Panc1 (cell line): Measurements from ENCODE around the gene MAGI1. TPM values are rescaled to one million over a fixed set of nuclear protein-coding genes. Genes with fewer than 3 reads are reported as not detected.

Source experiments
- ATAC-seq: fragments of 200-7000 bp; cut with Tn5 transposase; 2 replicates; pipeline ENCODE4 v1.9.1; 2020; ENCODE audit warnings: mild to moderate bottlenecking, moderate library complexity
- BruUV-seq: library from RNA; stranded (reverse); fragments of 400-500 nt; replicated peaks from 2 replicates; lab custom pipeline; 2021; lab: Mats Ljungman, UMichigan
- CTCF ChIA-PET: fragments of 300-600 bp; sonication (Branson Sonifier 250); formaldehyde crosslinking; loops from one replicate; lab custom pipeline; 2022; ENCODE audit warnings: antibody characterized with exemption; lab: Charles Lee
- POLR2A ChIA-PET: fragments of 300-600 bp; sonication (Branson Sonifier 250); formaldehyde crosslinking; loops from one replicate; lab custom pipeline; 2022; ENCODE audit warnings: antibody characterized with exemption; lab: Charles Lee
- DNase-seq: peaks from one replicate; pipeline ENCODE4 v3.0.0-alpha.2; 2010; ENCODE audit warnings: low read depth, low spot score
- H3K27ac ChIP-seq: 2 replicates; pipeline ENCODE4 v1.5.1; 2011; ENCODE audit warnings: mild to moderate bottlenecking, low read length, inconsistent platforms
- H3K27me3 ChIP-seq: fragments of 200-500 bp; sonication (Bioruptor generic); 2 replicates; pipeline ENCODE4 v1.6.0; 2014; ENCODE audit warnings: low read length, inconsistent platforms; ENCODE audit not compliant: control insufficient read depth, insufficient read depth
- H3K36me3 ChIP-seq: fragments of 200-500 bp; sonication (Bioruptor generic); 2 replicates; pipeline ENCODE4 v1.5.1; 2014; ENCODE audit warnings: inconsistent platforms, mild to moderate bottlenecking, low read length, moderate library complexity; ENCODE audit not compliant: control insufficient read depth, insufficient read depth
- H3K4me1 ChIP-seq: 2 replicates; pipeline ENCODE4 v1.5.1; 2011; ENCODE audit warnings: inconsistent platforms, mild to moderate bottlenecking, low read length, moderate library complexity; ENCODE audit not compliant: control insufficient read depth, insufficient read depth
- H3K4me3 ChIP-seq, 2 experiments: 2 replicates each; pipeline ENCODE4 v1.5.1; 2011 to 2012; ENCODE audit warnings: low read depth in 2 of 2, low read length in 2 of 2, mild to moderate bottlenecking in 2 of 2, inconsistent platforms in 1 of 2, moderate library complexity in 1 of 2
- H3K9me3 ChIP-seq: fragments of 200-500 bp; sonication (Bioruptor generic); 2 replicates; pipeline ENCODE4 v1.5.1; 2014; ENCODE audit warnings: low read depth, mild to moderate bottlenecking, inconsistent platforms, low read length, moderate library complexity; ENCODE audit not compliant: control insufficient read depth, insufficient read depth
- POLR2AphosphoS5 ChIP-seq: IDR thresholded peaks from 2 replicates; pipeline ENCODE4 v1.6.1; 2012; ENCODE audit warnings: mild to moderate bottlenecking, low read depth, low read length, moderate library complexity
- SIN3A ChIP-seq: IDR thresholded peaks from 2 replicates; pipeline ENCODE4 v1.6.1; 2012; ENCODE audit warnings: low read depth, mild to moderate bottlenecking, low read length, moderate library complexity, borderline replicate concordance; ENCODE audit not compliant: insufficient read depth
- TCF7L2 ChIP-seq: IDR thresholded peaks from 2 replicates; pipeline ENCODE4 v1.6.1; 2011; ENCODE audit warnings: mild to moderate bottlenecking, low read depth, low read length, inconsistent platforms
- in situ Hi-C: cut with HindIII; loops from 2 replicates; pipeline ENCODE4 v1.10.0; 2016; ENCODE audit warnings: low sequenced_read_pairs, low pct_unique_long_range_greater_than_20kb
- intact Hi-C: fragments of 100-400 bp; cut with micrococcal nuclease; formaldehyde crosslinking; loops from one replicate; pipeline ENCODE4 v1.10.0; 2022; ENCODE audit not compliant: unreplicated experiment
- total RNA-seq: library from RNA; stranded (reverse); gene quantifications from one replicate; pipeline ENCODE4 v1.2.1, GENCODE V29; 2021; ENCODE audit not compliant: unreplicated experiment
- TF ChIP-seq, protein P1 (sequence below): fragments of 450-650 bp; IDR thresholded peaks from 2 replicates; pipeline ENCODE4 v1.5.1; 2017; ENCODE audit warnings: mild to moderate bottlenecking
- TF ChIP-seq, protein P2 (sequence below), 2 experiments: IDR thresholded peaks; 2 replicates each; pipeline ENCODE4 v1.6.1; 2011 to 2012; ENCODE audit warnings: low read depth in 2 of 2, control low read depth in 1 of 2, low read length in 1 of 2, mild to moderate bottlenecking in 1 of 2, moderate library complexity in 1 of 2; ENCODE audit not compliant: insufficient read depth in 1 of 2

The MAGI1 gene
- total RNA-seq, 1 experiment from 2014 or later = 9.5 TPM

GRCh38 chr3:65483480-65483879 lies 555.2 kb downstream of the MAGI1 start:
- ChIA-PET CTCF (no interaction called here), POLR2A (no interaction called here)
- Histone ChIP-seq H3K4me1 (no peaks in the 10 kb centered on the region), H3K36me3 (no peaks in the 10 kb centered on the region), H3K27ac (no peak overlapping the region), H3K4me3 (no peak overlapping the region), H3K9me3 (no peaks in the 10 kb centered on the region), H3K27me3 (no peaks in the 10 kb centered on the region)
- TF ChIP-seq, protein P1, sequence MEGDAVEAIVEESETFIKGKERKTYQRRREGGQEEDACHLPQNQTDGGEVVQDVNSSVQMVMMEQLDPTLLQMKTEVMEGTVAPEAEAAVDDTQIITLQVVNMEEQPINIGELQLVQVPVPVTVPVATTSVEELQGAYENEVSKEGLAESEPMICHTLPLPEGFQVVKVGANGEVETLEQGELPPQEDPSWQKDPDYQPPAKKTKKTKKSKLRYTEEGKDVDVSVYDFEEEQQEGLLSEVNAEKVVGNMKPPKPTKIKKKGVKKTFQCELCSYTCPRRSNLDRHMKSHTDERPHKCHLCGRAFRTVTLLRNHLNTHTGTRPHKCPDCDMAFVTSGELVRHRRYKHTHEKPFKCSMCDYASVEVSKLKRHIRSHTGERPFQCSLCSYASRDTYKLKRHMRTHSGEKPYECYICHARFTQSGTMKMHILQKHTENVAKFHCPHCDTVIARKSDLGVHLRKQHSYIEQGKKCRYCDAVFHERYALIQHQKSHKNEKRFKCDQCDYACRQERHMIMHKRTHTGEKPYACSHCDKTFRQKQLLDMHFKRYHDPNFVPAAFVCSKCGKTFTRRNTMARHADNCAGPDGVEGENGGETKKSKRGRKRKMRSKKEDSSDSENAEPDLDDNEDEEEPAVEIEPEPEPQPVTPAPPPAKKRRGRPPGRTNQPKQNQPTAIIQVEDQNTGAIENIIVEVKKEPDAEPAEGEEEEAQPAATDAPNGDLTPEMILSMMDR = no peak
- TF ChIP-seq POLR2AphosphoS5 (no peak), TCF7L2 (no peak), SIN3A (no peak)
- TF ChIP-seq, protein P2, sequence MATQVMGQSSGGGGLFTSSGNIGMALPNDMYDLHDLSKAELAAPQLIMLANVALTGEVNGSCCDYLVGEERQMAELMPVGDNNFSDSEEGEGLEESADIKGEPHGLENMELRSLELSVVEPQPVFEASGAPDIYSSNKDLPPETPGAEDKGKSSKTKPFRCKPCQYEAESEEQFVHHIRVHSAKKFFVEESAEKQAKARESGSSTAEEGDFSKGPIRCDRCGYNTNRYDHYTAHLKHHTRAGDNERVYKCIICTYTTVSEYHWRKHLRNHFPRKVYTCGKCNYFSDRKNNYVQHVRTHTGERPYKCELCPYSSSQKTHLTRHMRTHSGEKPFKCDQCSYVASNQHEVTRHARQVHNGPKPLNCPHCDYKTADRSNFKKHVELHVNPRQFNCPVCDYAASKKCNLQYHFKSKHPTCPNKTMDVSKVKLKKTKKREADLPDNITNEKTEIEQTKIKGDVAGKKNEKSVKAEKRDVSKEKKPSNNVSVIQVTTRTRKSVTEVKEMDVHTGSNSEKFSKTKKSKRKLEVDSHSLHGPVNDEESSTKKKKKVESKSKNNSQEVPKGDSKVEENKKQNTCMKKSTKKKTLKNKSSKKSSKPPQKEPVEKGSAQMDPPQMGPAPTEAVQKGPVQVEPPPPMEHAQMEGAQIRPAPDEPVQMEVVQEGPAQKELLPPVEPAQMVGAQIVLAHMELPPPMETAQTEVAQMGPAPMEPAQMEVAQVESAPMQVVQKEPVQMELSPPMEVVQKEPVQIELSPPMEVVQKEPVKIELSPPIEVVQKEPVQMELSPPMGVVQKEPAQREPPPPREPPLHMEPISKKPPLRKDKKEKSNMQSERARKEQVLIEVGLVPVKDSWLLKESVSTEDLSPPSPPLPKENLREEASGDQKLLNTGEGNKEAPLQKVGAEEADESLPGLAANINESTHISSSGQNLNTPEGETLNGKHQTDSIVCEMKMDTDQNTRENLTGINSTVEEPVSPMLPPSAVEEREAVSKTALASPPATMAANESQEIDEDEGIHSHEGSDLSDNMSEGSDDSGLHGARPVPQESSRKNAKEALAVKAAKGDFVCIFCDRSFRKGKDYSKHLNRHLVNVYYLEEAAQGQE (IDR thresholded peaks at IDR 0.05; ENCODE audit: insufficient read depth in 1 of 2, low read depth in 2 of 2, low read length in 1 of 2) = no peak
- no peak for ATAC-seq
- no TSS peak for BruUV-seq
- intact Hi-C loops = no loop called here
- DNase-seq = no peak
- in situ Hi-C loops = no loop called here

DNA sequence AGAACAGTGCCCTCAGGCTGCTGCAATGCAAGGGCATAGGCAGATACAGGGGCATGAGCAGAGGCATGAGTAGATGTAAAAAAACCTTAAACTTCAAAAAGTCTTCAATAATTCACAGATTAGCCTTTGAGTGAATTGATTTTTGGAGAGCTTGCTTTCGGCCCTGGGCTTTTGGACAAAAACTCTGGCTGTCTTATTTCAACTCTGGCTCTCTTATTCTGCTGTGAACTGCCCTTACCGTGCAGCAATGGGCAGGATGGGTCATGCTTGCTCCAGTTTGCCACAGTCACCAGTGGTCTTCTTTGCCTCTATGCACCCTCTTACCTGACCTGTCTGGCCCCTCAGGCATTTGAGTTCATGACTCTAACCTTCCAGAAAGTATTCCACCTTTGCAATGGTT lies 555.7 kb downstream of the MAGI1 start:
- CTCF ChIA-PET = no interaction called here
- no peak for ATAC-seq
- intact Hi-C loops = no loop called here

More for the DNA sequence above, 555.7 kb downstream of the MAGI1 start:
- Histone ChIP-seq H3K27me3 (no peaks in the 10 kb centered on the region), H3K4me1 (no peaks in the 10 kb centered on the region), H3K9me3 (no peaks in the 10 kb centered on the region), H3K27ac (no peak overlapping the region), H3K4me3 (no peak overlapping the region), H3K36me3 (no peaks in the 10 kb centered on the region)
- no peak for DNase-seq
- POLR2A ChIA-PET = no interaction called here
- no TSS peak for BruUV-seq
- in situ Hi-C loops = no loop called here
- TF ChIP-seq, protein P2 (IDR thresholded peaks at IDR 0.05; ENCODE audit: insufficient read depth in 1 of 2, low read depth in 2 of 2, low read length in 1 of 2) = no peak
- TF ChIP-seq, protein P1 = no peak
- no peak for TF ChIP-seq SIN3A
- no peak for TF ChIP-seq TCF7L2
- TF ChIP-seq POLR2AphosphoS5 = no peak
